Ovary (tissue), 9 donors: ENCODE data around the gene SND1. TPM values are rescaled to one million over a fixed set of nuclear protein-coding genes. Genes with fewer than 3 reads are reported as not detected.

Experiments used
- DNase-seq, 5 donors: peaks; one replicate each; pipeline ENCODE4 v3.0.0-alpha.2; 2019 to 2020
- H3K27ac ChIP-seq, 2 donors: fragments of 200-600 bp; one replicate each; pipeline versions ENCODE4 v1.5.1 to v1.8.0; 2019 to 2022
- H3K27me3 ChIP-seq: fragments of 200-600 bp; one replicate; pipeline ENCODE4 v1.8.0; 2022
- H3K36me3 ChIP-seq: fragments of 200-600 bp; sonication (generic); one replicate; pipeline ENCODE4 v1.5.1; 2019
- H3K4me1 ChIP-seq: one replicate; pipeline ENCODE4 v1.8.1; 2013; ENCODE audit warnings: mild to moderate bottlenecking, moderate library complexity; ENCODE audit not compliant: insufficient read depth
- H3K4me3 ChIP-seq: fragments of 200-600 bp; sonication (generic); one replicate; pipeline ENCODE4 v1.5.1; 2017
- H3K9me3 ChIP-seq, 2 donors: fragments of 200-600 bp in 1 of 2; sonication (generic) in 1 of 2; one replicate each; pipeline versions ENCODE4 v1.5.1 to v1.8.1; 2013 to 2019; ENCODE audit warnings: mild to moderate bottlenecking in 1 of 2, moderate library complexity in 1 of 2
- CTCF ChIP-seq, 3 donors: fragments of 450-650 bp in 2 of 3; fragments of 200-600 bp in 1 of 3; IDR thresholded peaks; one replicate each; pipeline versions ENCODE4 v1.5.1 to v1.8.0; 2016 to 2022; ENCODE audit warnings: antibody characterized with exemption in 3 of 3, mild to moderate bottlenecking in 1 of 3
- EP300 ChIP-seq: sonication (generic); formaldehyde crosslinking; IDR thresholded peaks from one replicate; pipeline ENCODE4 v1.6.1; 2017; ENCODE audit warnings: antibody characterized with exemption
- POLR2A ChIP-seq: fragments of 450-650 bp; IDR thresholded peaks from one replicate; pipeline ENCODE4 v1.6.1; 2017; ENCODE audit warnings: antibody characterized with exemption, mild to moderate bottlenecking, moderate library complexity
- WGBS, 3 donors: extraction: QIAGEN DNeasy Blood & Tissue Kit in 1 of 3; methylation state at CpG; one replicate each; pipeline versions ENCODE4 v1.1.5 to v1.1.7; 2013 to 2017; 5-methylcytosine and 5-hydroxymethylcytosine counted together
- intact Hi-C, 4 donors: fragments of 100-400 bp; cut with DNase I; formaldehyde crosslinking; loops; one replicate each; pipeline versions ENCODE4 v1.11.0 to v1.15.1; 2022 to 2023
- polyA plus RNA-seq, 2 donors: library from polyadenylated mRNA; stranded (reverse); fragments of 200-250 nt in 1 of 2; fragments of 350-450 nt in 1 of 2; fragmentation: Illumina TruSeq in 1 of 2; extraction: RNeasy Lipid Tissue Mini Kit (QIAGEN cat#74804) in 1 of 2; gene quantifications; one replicate each; pipeline ENCODE4 v1.2.3, GENCODE V29; 2013 to 2014
- total RNA-seq, 7 donors: library from RNA; depleted of rRNA in 2 of 7; stranded (reverse); fragments of >200 nt in 2 of 7; fragmentation: NEBNext Ultra II Directional in 3 of 7; extraction: Animal tissue kit (Norgen Biotek cat#: 25700) in 3 of 7; gene quantifications; one replicate each; pipeline versions ENCODE4 v1.1.0 to v1.2.4, GENCODE V29; 2016 to 2023
- donor health status: DM: no; HTN: no; CAD: no; lungs with moderate emphysema.
- donor health status: DM: no; HTN: no; CAD: no.
- donor health status: Bipolar disorder and iron deficiency.
- donor health status: DM: yes; HTN: yes; CAD: no.
- donor health status: DM: no; HTN: no; CAD: no.
- donor health status: DM: yes; HTN: yes; CAD: no.

SND1 gene
- total and polyA plus RNA-seq, 9 donors, result 91.4 to 297 (median 182) TPM

GRCh38 chr7:127937066-127937680 is 285.2 kb downstream of the SND1 start:
- no peaks in the 10 kb centered on the region for H3K27me3 ChIP-seq
- H3K36me3 ChIP-seq, result no peaks in the 10 kb centered on the region
- TF ChIP-seq CTCF (IDR thresholded peaks at IDR 0.05) (no peak), EP300 (no peak), POLR2A (no peak)
- H3K27ac ChIP-seq, result no peak overlapping the region
- WGBS, 3 donors, result 86 to 96% (median 86%) methylated on average over 3 of the region's 3 CpGs
- H3K9me3 ChIP-seq, result no peaks in the 10 kb centered on the region
- DNase-seq, result no peak
- intact Hi-C loops, result no loop called here
- H3K4me1 ChIP-seq, result no peaks in the 10 kb centered on the region
- H3K4me3 ChIP-seq, result no peak overlapping the region

GRCh38 chr7:127938588-127938987 is 286.6 kb downstream of the SND1 start:
- H3K4me3 ChIP-seq, result no peak overlapping the region
- H3K27me3 ChIP-seq, result no peaks in the 10 kb centered on the region
- H3K36me3 ChIP-seq, result no peaks in the 10 kb centered on the region
- no peak for DNase-seq
- no peak for TF ChIP-seq EP300
- TF ChIP-seq POLR2A, result no peak
- TF ChIP-seq CTCF (IDR thresholded peaks at IDR 0.05), result no peak
- no peak overlapping the region for H3K27ac ChIP-seq
- 73 to 77% (median 74%) methylated on average over 2 of the region's 2 CpGs for WGBS, 3 donors
- H3K4me1 ChIP-seq, result no peaks in the 10 kb centered on the region
- H3K9me3 ChIP-seq, result no peaks in the 10 kb centered on the region
- intact Hi-C loops, result no loop called here

- no peak overlapping the region for H3K27ac ChIP-seq
- TF ChIP-seq EP300 (no peak), CTCF (IDR thresholded peaks at IDR 0.05) (no peak), POLR2A (no peak)
- WGBS, 3 donors, result 59 to 74% (median 73%) methylated on average over 5 of the region's 5 CpGs
- no peak for DNase-seq
- no peaks in the 10 kb centered on the region for H3K9me3 ChIP-seq
- H3K27me3 ChIP-seq, result no peaks in the 10 kb centered on the region
- intact Hi-C loops, result no loop called here
- H3K4me1 ChIP-seq, result no peaks in the 10 kb centered on the region
- no peaks in the 10 kb centered on the region for H3K36me3 ChIP-seq
- no peak overlapping the region for H3K4me3 ChIP-seq
Observed at GRCh38 chr7:127940381-127941160, 288.6 kb downstream of the SND1 start.

GRCh38 chr7:127941476-127942210 is 289.6 kb downstream of the SND1 start:
- H3K27ac ChIP-seq, result no peak overlapping the region
- TF ChIP-seq EP300 (no peak), POLR2A (no peak), CTCF (IDR thresholded peaks at IDR 0.05) (no peak)
- no peaks in the 10 kb centered on the region for H3K27me3 ChIP-seq
- WGBS, 3 donors, result 82 to 89% (median 85%) methylated on average over 8 of the region's 8 CpGs
- no peaks in the 10 kb centered on the region for H3K36me3 ChIP-seq
- no peak overlapping the region for H3K4me3 ChIP-seq
- H3K4me1 ChIP-seq, result no peaks in the 10 kb centered on the region
- intact Hi-C loops, result no loop called here
- no peaks in the 10 kb centered on the region for H3K9me3 ChIP-seq
- no peak for DNase-seq
